ENCODE measurements around the gene SDCCAG8.

The SDCCAG8 gene

DNA sequence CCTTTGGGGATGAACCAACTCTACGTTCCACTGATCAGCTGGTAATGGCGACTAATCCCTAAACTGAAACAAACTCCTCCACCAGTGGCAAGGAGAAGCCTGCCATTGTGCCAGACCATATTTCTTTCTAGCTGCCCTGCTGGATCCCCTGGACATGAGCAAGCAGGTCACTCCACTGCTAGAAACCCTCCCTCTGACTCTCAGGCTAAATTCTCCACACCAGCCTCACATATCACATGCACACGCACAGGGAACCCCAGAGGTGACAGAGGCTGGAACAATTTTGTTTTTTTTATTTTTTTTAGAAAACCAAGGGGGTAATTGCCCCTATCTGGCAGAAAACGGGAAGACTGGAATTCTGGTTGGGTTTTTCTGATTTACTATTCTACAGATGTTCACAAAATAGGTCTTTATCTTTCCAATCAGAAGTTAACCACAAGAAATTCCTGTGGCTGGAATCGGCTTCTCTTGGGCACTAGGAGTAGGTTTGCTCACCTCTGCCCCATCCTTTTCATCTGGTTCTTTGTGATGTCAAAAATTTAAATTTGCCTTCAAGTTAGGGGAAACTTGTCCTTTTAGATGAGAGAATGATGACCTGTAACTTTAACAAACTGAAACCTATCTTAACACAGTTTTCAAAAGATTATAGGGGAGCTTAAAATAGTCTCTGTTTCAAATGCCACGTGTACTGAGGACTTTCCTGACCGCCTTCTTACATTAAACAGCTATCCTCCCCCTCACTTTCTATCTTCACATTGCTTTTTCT is 258.1 kb downstream of the SDCCAG8 start:
- intact Hi-C loops (cut with DNase I) = no loop called here

DNA sequence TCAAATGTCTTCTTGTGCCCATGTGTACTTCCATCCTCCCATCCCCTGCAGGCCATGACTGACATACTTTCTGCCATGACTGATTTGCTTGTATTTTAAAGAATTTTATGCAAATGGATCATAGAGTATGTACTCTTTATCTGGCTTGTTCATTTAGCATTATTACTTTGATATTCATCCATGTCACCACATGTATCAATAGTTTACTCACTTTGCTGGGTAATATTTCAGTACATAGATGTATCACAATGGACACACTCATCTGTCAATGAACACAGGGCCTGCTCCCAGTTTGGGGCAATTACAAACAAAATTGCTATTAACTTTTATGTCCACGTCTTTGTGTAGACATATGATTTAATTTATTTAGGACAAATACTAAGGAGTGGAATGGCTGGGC is 259.1 kb downstream of the SDCCAG8 start:
- intact Hi-C loops (cut with DNase I) = no loop called here
- no peak for DNase-seq

More for the DNA sequence above, 258.1 kb downstream of the SDCCAG8 start:
- DNase-seq = no peak

DNA sequence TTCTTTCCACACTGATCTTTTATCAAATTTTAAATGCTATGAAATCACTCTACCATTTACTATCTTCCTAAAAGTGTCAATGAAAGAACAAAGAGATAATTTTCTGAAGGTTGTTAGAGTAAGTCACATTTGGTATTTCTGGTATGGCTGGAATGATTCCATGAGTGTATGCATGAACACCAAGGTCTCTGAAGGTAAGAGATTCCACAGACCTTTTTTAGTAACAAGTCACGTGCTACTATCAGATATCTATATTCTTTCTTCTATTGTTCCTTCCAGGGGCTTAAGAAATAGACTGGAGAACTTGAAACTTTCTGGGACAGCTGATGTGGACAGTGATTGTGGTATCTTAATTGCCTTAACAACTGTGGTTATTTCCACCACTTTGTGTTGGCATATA is 265.0 kb downstream of the SDCCAG8 start:
- intact Hi-C loops (cut with DNase I) = no loop called here
- DNase-seq = no peak

DNA sequence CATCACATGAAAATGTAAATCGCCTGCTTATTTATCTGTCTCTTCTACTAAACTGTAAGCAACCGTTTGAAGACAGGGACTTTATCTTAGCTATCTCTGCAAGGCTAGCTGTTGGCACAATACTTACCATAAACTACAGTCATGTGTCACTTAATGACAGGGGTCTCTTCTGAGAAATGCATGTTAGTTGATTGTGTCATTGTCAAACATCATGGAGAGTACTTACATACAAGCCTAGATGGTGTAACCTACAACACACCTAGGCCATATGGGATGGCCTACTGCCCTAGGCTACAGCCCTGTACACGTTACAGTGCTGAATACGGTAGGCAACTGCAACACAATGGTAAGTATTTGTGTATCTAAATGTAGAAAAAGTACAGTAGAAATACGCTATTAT is 267.9 kb downstream of the SDCCAG8 start:
- intact Hi-C loops (cut with DNase I) = no loop called here

DNA sequence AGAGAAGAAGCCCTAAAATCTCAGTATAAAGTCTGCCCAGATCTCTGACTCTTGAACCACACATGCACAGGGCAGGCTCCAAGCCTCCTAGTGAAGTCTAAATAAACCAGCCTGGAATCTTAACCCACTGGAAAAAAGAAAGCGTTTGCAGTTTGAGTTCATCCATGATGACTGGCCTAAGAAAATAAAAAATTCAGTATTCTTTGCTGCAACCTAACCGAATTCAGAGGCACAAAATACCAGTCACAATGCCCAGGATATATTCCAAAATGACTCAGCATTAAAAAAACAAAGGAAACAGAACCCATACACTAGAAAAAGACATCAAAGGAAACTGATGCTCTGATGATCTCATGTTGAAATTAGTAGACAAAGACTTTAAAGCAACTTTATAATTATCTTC is 269.2 kb downstream of the SDCCAG8 start:
- intact Hi-C loops (cut with DNase I) = no loop called here
- DNase-seq = no peak

More for the DNA sequence above, 267.9 kb downstream of the SDCCAG8 start:
- DNase-seq = no peak

DNA sequence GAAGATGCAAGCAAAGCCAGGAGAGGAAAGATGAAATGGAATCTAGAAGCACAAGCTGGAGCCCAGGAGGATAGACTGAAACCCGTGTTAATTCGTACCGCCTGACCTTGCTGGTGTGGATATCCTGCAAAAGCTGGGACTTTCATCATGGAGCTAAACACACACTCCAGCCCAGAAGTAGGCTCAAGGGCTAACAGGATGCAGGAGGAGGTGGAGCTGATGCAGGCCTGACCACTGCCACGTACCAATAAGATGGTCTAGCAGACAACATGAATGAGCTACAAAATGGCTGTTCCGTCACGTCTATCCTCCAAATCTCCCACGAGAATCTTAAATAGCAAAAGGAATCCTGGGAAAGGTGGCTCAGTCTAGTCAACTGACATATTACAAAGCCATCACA is 270.3 kb downstream of the SDCCAG8 start:
- DNase-seq = no peak
- intact Hi-C loops (cut with DNase I) = no loop called here

DNA sequence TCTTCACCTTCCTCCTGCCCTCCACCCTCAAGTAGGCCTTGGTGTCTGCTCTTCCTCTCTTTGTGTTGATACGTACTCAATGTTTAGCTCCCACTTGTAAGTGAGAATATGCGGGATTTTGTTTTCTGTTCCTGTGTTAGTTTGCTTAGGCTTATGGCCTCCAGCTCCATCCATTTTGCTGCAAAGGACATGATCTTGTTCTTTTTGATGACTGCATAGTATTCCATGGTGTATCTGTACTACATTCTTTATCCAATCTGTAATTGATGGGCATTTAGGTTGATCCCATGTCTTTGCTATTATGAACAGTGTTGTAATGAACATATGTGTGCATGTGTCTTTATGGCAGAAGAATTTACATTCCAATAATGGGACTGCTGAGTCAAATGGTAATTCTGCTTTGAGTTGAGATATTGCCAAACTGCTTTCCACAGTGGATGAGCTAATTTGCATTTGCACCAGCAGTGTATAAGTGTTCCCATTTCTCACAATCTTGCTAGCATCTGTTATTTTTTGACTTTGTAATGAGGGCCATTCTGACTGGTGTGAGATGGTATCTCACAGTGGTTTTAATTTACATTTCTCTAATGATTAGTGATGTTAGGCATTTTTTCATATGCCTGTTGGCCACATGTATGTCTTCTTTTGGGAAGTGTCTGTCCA is 272.7 kb downstream of the SDCCAG8 start:
- intact Hi-C loops (cut with DNase I) = no loop called here
- DNase-seq = no peak

DNA sequence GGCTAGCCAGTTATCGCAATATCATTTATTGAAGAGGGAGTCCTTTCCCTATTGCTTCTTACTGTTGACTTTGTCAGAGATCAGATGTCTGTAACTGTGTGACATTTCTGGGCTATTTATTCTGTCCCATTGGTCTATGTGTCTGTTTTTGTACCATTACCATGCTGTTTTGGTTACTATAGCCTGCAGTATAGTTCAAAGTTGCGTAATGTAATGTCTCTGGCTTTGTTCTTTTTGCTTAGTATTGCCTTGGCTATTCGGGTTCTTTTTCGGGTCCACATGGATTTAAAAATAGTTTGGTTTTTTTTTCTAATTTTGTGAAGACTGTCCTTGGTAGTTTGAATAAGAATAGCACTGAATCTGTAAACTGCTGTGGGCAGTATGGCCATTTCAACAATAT is 273.7 kb downstream of the SDCCAG8 start:
- intact Hi-C loops (cut with DNase I) = no loop called here
- DNase-seq = no peak

DNA sequence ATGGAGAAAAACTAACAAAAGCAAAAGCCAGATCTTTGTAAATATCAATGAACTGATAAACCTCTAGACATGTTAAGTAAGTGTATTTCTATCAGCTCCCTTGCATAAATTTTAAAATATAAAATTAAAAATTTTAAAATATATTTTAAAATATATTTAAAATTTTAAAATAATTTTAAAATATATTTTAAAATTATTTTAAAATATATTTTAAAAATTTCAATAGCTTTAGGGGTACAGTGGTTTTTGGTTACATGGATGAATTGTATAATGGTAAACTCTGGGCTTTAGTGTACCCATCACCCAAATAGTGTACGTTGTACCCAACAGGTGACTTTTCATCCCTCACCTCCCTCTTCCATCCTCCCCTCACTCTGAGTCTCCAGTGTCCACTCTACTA is 279.2 kb downstream of the SDCCAG8 start:
- intact Hi-C loops (cut with DNase I) = no loop called here
- DNase-seq = no peak

DNA sequence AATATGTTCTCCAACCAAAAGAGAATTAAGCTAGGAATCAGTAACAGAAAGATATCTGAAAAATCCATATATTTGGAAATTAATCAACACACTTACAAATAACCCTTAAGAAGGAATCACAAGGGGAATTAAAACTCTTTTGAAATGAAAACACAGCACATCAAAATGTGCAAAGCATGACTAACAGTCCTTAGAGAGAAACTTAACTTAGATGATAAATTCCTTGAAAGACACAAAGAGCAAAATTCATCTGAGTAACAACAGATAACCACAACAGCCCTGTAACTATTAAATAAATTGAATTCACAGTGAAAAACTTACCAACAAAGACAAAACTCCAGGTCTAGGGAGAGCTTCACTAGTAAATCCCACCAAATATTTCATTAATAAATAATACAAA is 283.8 kb downstream of the SDCCAG8 start:
- DNase-seq = no peak

DNA sequence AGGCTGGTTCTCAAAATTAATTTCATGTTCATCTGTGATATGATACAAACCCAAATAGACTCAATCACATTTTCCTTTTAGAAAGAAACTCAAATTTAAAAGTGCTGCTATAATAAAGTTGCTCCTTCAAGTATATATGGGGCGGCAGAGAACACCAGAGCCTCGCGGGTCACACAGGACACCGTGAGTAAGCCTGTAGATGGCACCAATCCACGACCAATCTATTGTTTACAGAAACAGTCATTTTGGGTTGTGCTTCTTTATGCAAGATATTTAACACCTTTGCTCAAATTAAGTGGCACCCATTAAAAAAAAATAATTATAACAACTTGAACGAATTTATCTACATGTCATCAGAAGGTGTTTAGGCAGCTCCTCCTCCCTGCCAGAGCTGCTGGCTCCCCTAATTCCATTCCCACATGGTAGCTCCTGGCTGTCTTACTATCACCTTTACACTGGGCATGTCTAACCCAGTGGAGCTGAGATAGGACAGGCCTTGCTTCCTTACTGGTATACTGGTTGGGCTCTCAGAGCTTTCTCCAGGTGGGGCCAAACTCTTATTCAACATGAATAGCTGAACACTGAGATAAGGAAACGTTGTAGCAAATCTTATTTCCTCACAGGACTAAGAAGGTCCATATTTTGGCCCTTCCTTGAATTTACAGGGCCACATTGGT is 287.0 kb downstream of the SDCCAG8 start:
- intact Hi-C loops (cut with DNase I) = no loop called here
- DNase-seq = no peak

More for the DNA sequence above, 283.8 kb downstream of the SDCCAG8 start:
- intact Hi-C loops (cut with DNase I) = no loop called here

DNA sequence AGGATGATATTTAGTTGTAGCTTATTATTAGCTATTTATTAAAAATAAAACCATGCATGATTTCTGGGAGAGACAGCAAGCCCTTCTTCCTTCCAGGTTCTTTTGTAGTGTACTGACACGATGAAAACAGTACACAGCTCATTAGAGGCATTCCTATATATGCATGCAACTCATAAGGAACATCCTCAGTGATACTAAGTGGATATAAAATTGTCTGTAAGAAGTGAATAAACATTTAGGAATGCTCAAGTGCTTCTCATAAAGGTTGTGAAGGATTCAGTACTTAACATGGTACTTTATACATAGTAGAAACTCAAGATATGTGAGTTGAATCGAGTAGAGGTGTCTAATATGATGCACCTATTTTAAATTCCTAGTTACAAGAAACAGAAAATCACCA is 287.7 kb downstream of the SDCCAG8 start:
- no peak for DNase-seq
- intact Hi-C loops (cut with DNase I) = no loop called here

DNA sequence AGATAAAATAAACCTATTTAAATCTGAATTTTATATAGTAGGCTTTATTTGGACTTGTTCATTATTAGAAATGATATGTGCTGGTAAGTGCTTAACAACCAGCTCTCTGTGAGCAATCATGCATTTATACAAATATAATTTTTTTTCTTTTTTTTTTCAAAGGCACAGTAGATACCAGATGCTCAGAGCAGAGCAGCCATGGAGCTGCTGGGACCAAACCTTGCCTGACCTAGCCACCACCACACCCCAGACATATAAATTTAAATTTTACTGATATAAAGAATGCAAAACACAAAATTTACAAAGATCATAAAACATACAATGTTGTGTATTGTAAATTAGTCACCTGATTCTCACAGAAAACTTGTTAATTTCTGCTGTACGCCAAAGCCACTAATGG is 290.6 kb downstream of the SDCCAG8 start:
- DNase-seq = no peak
- intact Hi-C loops (cut with DNase I) = no loop called here

DNA sequence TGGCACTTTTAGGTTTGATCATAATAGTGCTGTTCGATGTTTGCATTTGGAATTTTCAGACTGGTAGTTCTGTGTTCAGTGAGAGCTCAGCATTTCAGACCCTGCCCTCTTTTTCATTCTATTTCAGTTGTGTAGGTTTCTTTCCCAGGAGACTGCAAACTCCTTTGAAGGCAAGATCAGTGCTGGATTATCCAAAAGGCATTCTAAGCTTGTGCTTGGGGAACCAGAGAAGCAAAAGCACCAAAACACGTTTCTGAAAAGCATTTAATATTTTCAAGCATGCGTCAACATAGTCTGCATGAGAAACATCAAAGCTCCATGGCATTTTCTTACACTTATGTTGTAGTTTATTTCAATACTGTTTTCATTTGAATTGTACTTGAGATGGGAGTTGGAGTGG is 292.1 kb downstream of the SDCCAG8 start:
- no peak for DNase-seq
- intact Hi-C loops (cut with DNase I) = no loop called here

DNA sequence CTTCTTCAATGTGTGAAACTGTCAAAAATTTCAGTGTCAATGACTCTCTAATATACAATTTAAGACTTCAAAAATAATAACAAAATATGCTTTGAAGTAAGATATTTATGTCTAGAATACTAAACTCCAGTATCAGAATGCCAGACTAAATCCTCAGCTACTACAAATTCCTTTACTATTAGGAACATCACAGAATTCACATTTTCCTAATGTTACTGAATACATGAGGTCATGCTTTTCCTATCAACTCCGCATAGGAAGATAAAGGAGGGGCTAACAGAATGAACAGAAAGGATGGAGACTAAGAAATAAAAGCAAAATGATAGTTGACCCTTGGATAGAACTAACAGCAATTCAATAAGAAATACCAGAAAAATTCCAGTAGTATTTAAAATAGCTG is 292.7 kb downstream of the SDCCAG8 start:
- DNase-seq = no peak
- intact Hi-C loops (cut with DNase I) = no loop called here

DNA sequence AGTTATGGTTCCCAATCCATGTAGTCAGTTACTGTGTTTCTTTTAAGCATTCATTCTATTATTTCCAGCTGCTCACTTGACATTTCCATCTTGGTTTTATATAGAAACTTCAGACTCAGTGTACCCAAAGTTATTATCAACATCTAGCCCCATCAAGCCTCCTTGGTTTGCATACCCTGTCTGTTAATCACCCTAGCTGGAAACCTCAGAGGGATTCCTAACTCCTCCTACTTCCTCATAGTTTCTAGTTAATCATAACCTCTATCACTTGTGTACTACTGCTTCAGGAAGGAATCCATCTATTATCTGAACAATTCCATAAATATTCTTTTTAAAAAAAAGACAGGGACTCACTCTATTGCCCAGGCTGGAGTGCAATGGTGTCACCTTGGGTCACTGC is 293.3 kb downstream of the SDCCAG8 start:
- intact Hi-C loops (cut with DNase I) = no loop called here
- DNase-seq = no peak
